ENCODE measurements around the gene GARRE1. TPM values are rescaled to one million over a fixed set of nuclear protein-coding genes. Genes with fewer than 3 reads are reported as not detected.
"Not testable (repeated sequence)": the region's sequence is repeated elsewhere in the genome, so short reads cannot be mapped to it uniquely, and the experiment has no call there.

GARRE1 gene, protein sequence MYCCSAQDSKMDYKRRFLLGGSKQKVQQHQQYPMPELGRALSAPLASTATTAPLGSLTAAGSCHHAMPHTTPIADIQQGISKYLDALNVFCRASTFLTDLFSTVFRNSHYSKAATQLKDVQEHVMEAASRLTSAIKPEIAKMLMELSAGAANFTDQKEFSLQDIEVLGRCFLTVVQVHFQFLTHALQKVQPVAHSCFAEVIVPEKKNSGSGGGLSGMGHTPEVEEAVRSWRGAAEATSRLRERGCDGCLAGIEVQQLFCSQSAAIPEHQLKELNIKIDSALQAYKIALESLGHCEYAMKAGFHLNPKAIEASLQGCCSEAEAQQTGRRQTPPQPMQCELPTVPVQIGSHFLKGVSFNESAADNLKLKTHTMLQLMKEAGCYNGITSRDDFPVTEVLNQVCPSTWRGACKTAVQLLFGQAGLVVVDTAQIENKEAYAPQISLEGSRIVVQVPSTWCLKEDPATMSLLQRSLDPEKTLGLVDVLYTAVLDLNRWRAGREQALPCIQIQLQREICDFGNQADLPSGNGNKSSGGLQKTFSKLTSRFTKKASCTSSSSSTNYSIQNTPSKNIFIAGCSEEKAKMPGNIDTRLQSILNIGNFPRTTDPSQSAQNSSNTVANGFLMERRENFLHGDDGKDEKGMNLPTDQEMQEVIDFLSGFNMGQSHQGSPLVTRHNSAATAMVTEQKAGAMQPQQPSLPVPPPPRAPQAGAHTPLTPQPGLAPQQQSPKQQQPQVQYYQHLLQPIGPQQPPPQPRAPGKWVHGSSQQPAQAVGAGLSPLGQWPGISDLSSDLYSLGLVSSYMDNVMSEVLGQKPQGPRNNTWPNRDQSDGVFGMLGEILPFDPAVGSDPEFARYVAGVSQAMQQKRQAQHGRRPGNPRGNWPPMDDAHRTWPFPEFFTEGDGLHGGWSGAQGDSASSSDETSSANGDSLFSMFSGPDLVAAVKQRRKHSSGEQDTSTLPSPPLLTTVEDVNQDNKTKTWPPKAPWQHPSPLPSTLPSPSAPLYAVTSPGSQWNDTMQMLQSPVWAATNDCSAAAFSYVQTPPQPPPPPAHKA (N-terminal part only)
- 22.1 and 22.8 TPM in 2 replicates for total RNA-seq (2014; rRNA removed; shearing (Covaris generic); ENCODE audit: low replicate concordance)

DNA sequence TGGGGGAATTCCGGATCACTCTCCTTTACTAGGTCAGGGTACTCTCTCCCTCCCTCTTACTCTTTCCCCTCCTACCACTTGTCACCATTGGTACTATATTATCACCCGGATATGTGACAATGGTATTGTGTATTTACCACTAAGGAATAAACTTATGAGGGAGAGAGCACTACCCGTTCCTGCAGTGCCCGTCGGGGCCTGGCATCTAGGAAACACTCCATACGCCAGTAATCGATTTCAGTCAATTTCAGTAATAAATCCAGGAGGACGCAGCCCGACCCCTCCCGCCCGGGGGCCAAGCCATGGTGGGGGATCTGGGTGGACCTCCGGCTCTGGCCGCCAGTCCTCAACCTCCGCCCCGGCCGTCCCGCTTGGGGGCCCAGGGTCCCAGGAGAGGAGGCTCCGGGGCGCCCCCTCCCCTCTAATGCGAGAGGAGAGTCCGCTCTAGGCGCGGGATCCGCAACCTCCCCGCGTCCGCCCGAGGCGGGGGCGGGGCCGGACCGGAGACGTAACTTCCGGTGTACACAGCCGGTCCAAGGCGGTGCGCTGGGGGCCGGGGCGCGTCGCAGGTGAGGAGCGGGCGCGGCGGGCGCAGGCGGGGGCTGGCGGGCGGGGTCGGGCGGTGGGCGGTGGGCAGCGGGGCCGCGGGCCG, at the start of gene GARRE1:
GARRE1 (plus strand) TSS at position 509 of the 652 bp plus-strand sequence. CDS start 45,920 bp downstream, outside the sequence.
- Histone ChIP-seq H3K4me1 (ENCODE audit: low read length) (peaks cover 22% of the 10 kb centered on the region), H3K79me2 (ENCODE audit: low read length) (peaks cover 47% of the 10 kb centered on the region), H3K9me3 (ENCODE audit: low read length) (no peaks in the 10 kb centered on the region), H3K9me2 (replicated peaks; ENCODE audit: insufficient read depth, low read length) (no peaks in the 10 kb centered on the region), H3K27ac (ENCODE audit: low read length) (peak within 1 kb of the TSS; percentile 55), H2AFZ (ENCODE audit: low read length) (peak within 1 kb of the TSS; percentile 98), H4K20me1 (ENCODE audit: insufficient read depth, low read depth, low read length) (no peaks in the 10 kb centered on the region), H3K36me3 (ENCODE audit: insufficient read depth, low read length) (no peaks in the 10 kb centered on the region), H3K4me2 (ENCODE audit: low read depth, low read length, poor library complexity, severe bottlenecking) (peak within 1 kb of the TSS; percentile 92), H3K4me3 (ENCODE audit: low read length) (peak within 1 kb of the TSS; percentile 92), H3K9ac (ENCODE audit: low read length) (peak within 1 kb of the TSS; percentile 92), H3K27me3 (ENCODE audit: low read length) (no peaks in the 10 kb centered on the region)
- DNase-seq, result peak; percentile 93

DNA sequence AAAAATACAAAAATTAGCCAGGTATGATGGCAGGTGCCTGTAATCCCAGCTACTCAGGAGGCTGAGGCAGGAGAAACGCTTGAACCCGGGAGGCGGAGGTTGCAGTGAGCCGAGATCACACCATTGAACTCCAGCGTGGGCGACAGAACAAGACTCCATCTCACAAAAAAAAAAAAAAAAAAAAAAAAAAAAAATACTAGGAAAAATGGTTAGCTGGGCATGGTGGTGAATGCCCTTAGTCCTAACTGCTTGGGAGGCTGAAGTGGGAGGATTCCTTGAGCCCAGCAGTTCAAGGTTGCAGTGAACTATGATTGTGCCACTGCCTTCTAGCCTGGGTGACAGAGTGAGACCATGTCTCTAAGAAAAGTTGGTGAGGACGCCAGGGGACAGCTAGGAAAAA, 49.0 kb upstream of the GARRE1 start:
- not testable (repeated sequence) for H3K27ac ChIP-seq (ENCODE audit: low read length); H4K20me1 ChIP-seq (ENCODE audit: insufficient read depth, low read depth, low read length); H3K9me3 ChIP-seq (ENCODE audit: low read length); H3K9ac ChIP-seq (ENCODE audit: low read length); H3K4me3 ChIP-seq (ENCODE audit: low read length); H2AFZ ChIP-seq (ENCODE audit: low read length); DNase-seq; H3K4me2 ChIP-seq (ENCODE audit: low read depth, low read length, poor library complexity, severe bottlenecking); H3K9me2 ChIP-seq (replicated peaks; ENCODE audit: insufficient read depth, low read length); H3K27me3 ChIP-seq (ENCODE audit: low read length)
- H3K4me1 ChIP-seq (ENCODE audit: low read length), result peaks cover 18% of the 10 kb centered on the region
- H3K36me3 ChIP-seq (ENCODE audit: insufficient read depth, low read length), result peaks cover 47% of the 10 kb centered on the region
- peaks cover 68% of the 10 kb centered on the region for H3K79me2 ChIP-seq (ENCODE audit: low read length)

DNA sequence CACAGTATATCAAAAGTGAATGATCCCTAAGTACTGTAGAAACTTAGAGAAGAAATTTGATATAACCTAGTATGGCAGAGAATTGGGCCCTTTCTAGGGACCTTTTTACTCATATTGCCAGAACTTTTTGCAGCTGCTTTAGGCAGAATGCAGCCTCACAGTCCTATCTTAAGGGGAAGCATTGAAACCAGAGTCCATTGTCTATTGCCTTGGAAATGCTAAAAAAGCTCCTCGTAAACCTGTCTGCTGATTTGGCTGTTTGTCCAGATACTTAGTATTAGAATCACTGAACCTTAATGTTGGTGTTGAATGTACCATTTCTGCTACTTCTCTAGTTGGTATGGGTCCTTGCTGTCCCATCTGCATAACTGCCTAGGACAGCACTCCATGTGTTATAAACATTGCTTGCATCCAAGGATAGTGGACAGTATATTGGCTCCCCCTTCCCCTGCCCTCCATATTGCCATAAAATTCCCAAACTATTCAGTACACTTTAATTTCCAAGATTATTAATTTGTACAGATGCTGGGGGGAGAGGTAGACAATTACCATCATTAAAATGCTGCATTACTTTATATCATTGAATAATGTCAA, 46.0 kb upstream of the GARRE1 start:
- Histone ChIP-seq H3K4me2 (ENCODE audit: low read depth, low read length, poor library complexity, severe bottlenecking) (no peak overlapping the region), H3K27me3 (ENCODE audit: low read length) (no peaks in the 10 kb centered on the region), H4K20me1 (ENCODE audit: insufficient read depth, low read depth, low read length) (no peaks in the 10 kb centered on the region; the same call in 1 of the 2 replicates), H3K27ac (ENCODE audit: low read length) (no peak overlapping the region), H3K9me3 (ENCODE audit: low read length) (no peaks in the 10 kb centered on the region), H3K36me3 (ENCODE audit: insufficient read depth, low read length) (peaks cover 42% of the 10 kb centered on the region; the same call in 1 of the 2 replicates), H3K79me2 (ENCODE audit: low read length) (peaks cover 66% of the 10 kb centered on the region), H3K9ac (ENCODE audit: low read length) (no peak overlapping the region), H2AFZ (ENCODE audit: low read length) (no peak overlapping the region), H3K9me2 (replicated peaks; ENCODE audit: insufficient read depth, low read length) (no peaks in the 10 kb centered on the region), H3K4me3 (ENCODE audit: low read length) (no peak overlapping the region), H3K4me1 (ENCODE audit: low read length) (peaks cover 6% of the 10 kb centered on the region)
- DNase-seq, result no peak

DNA sequence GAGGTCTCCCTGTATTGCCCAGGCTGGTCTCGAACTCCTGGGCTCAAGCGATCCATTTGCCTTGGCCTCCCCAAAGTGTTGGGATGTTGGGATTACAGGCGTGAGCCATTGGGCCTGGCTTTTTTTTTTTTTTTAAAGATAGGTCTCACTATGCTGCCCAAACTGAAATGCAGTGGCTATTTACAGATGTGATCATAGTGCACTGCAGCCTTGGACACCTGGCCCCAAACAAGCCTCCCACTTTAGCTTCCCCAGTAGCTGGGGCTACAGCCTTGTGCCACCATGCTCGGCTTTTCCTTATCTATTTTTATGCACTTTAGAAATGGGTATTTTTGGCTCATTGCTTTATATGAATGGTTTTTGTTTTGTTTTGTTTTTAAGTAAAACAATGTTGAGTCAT, 44.6 kb upstream of the GARRE1 start:
- Histone ChIP-seq H3K4me1 (ENCODE audit: low read length) (no peaks in the 10 kb centered on the region), H3K9ac (ENCODE audit: low read length) (no peak overlapping the region), H3K36me3 (ENCODE audit: insufficient read depth, low read length) (peaks cover 34% of the 10 kb centered on the region; the same call in 1 of the 2 replicates), H3K4me3 (ENCODE audit: low read length) (no peak overlapping the region), H2AFZ (ENCODE audit: low read length) (no peak overlapping the region), H3K9me2 (replicated peaks; ENCODE audit: insufficient read depth, low read length) (no peaks in the 10 kb centered on the region), H4K20me1 (ENCODE audit: insufficient read depth, low read depth, low read length) (no peaks in the 10 kb centered on the region; the same call in 1 of the 2 replicates), H3K27ac (ENCODE audit: low read length) (no peak overlapping the region), H3K4me2 (ENCODE audit: low read depth, low read length, poor library complexity, severe bottlenecking) (no peak overlapping the region), H3K27me3 (ENCODE audit: low read length) (no peaks in the 10 kb centered on the region), H3K79me2 (ENCODE audit: low read length) (peaks cover 66% of the 10 kb centered on the region), H3K9me3 (ENCODE audit: low read length) (no peaks in the 10 kb centered on the region)
- no peak for DNase-seq

DNA sequence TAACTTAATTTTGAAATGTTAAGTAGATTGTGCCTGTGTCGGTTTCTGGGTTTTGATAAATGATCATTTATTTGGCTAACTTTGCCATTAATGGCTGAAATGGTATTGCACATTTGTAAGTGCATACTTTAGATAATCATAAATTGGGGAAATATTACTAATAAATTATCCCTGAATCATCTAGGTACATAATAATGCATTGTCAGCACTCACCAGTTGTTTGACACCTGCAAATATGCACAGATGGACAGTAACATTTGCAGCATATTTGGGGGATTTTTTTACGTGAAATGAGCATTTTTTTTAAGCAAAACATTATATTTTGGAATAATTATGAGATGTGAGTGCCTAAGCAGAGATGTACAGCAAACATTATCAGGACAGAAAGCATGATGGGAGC, 41.1 kb upstream of the GARRE1 start:
- no peaks in the 10 kb centered on the region for H3K27me3 ChIP-seq (ENCODE audit: low read length)
- H3K79me2 ChIP-seq (ENCODE audit: low read length), result peaks cover 65% of the 10 kb centered on the region
- peaks cover 29% of the 10 kb centered on the region; the same call in 1 of the 2 replicates for H3K36me3 ChIP-seq (ENCODE audit: insufficient read depth, low read length)
- H3K9me2 ChIP-seq (replicated peaks; ENCODE audit: insufficient read depth, low read length), result no peaks in the 10 kb centered on the region
- H4K20me1 ChIP-seq (ENCODE audit: insufficient read depth, low read depth, low read length), result no peaks in the 10 kb centered on the region; the same call in 1 of the 2 replicates
- no peak overlapping the region for H3K4me2 ChIP-seq (ENCODE audit: low read depth, low read length, poor library complexity, severe bottlenecking)
- no peak overlapping the region for H2AFZ ChIP-seq (ENCODE audit: low read length)
- H3K9me3 ChIP-seq (ENCODE audit: low read length), result no peaks in the 10 kb centered on the region
- no peak overlapping the region for H3K27ac ChIP-seq (ENCODE audit: low read length)
- no peaks in the 10 kb centered on the region for H3K4me1 ChIP-seq (ENCODE audit: low read length)
- no peak for DNase-seq
- no peak overlapping the region for H3K9ac ChIP-seq (ENCODE audit: low read length)
- no peak overlapping the region for H3K4me3 ChIP-seq (ENCODE audit: low read length)

DNA sequence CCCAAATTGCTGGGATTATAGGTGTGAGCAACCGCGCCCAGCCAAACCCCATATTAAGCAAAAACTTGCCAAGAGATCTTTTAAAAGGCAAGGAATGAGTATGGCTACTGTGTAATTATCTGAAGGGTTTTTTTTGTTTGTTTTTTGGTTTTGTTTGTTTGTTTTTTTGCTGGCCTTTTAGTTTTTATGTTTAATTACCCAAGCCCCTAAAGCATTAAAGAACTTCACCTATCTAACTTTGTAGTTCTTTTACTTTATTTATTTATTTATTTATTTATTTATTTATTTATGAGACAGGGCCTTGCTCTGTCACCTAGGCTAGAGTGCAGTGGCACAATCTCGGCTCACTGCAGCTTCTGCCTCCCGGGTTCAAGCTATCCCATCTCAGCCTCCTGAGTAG, 40.3 kb upstream of the GARRE1 start:
- H3K9me2 ChIP-seq (replicated peaks; ENCODE audit: insufficient read depth, low read length), result no peaks in the 10 kb centered on the region
- H3K27me3 ChIP-seq (ENCODE audit: low read length), result no peaks in the 10 kb centered on the region
- H3K9me3 ChIP-seq (ENCODE audit: low read length), result no peaks in the 10 kb centered on the region
- no peak overlapping the region for H3K4me2 ChIP-seq (ENCODE audit: low read depth, low read length, poor library complexity, severe bottlenecking)
- DNase-seq, result no peak
- no peak overlapping the region for H3K9ac ChIP-seq (ENCODE audit: low read length)
- no peak overlapping the region for H3K27ac ChIP-seq (ENCODE audit: low read length)
- H3K4me1 ChIP-seq (ENCODE audit: low read length), result no peaks in the 10 kb centered on the region
- H3K79me2 ChIP-seq (ENCODE audit: low read length), result peaks cover 65% of the 10 kb centered on the region
- peaks cover 23% of the 10 kb centered on the region; the same call in 1 of the 2 replicates for H3K36me3 ChIP-seq (ENCODE audit: insufficient read depth, low read length)
- H4K20me1 ChIP-seq (ENCODE audit: insufficient read depth, low read depth, low read length), result no peaks in the 10 kb centered on the region; the same call in 1 of the 2 replicates
- no peak overlapping the region for H2AFZ ChIP-seq (ENCODE audit: low read length)
- H3K4me3 ChIP-seq (ENCODE audit: low read length), result no peak overlapping the region

DNA sequence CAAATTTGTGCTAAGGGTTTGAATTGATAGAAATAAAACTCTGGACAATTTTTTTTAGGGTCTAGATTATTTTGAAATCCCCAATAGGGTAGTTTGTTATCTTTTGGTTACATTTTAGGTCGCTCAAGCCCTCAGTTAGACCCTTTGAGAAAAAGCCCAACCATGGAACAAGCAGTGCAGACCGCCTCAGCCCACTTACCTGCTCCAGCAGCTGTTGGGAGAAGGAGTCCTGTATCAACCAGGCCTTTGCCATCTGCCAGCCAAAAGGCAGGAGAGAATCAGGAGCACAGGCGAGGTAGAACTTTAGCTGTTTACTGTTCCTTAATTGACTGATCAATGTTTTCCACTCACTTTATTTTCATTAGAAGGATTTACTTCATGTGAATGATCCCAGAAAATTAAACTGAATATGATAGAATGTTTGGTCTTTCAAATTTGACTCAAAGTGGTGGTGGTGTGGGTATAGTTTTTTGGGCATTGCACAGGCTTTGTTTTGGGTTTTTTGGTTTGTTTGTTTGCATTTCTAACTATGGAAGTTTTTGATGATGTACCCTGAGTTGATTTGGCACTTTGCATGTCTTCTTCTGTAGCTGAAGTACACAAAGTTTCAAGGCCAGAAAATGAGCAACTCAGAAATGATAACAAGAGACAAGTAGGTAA, 39.2 kb upstream of the GARRE1 start:
- Histone ChIP-seq H3K4me2 (ENCODE audit: low read depth, low read length, poor library complexity, severe bottlenecking) (no peak overlapping the region), H4K20me1 (ENCODE audit: insufficient read depth, low read depth, low read length) (no peaks in the 10 kb centered on the region; the same call in 1 of the 2 replicates), H2AFZ (ENCODE audit: low read length) (no peak overlapping the region), H3K36me3 (ENCODE audit: insufficient read depth, low read length) (peaks cover 23% of the 10 kb centered on the region; the same call in 1 of the 2 replicates), H3K79me2 (ENCODE audit: low read length) (peaks cover 69% of the 10 kb centered on the region), H3K4me3 (ENCODE audit: low read length) (no peak overlapping the region), H3K9ac (ENCODE audit: low read length) (no peak overlapping the region), H3K27me3 (ENCODE audit: low read length) (no peaks in the 10 kb centered on the region), H3K4me1 (ENCODE audit: low read length) (no peaks in the 10 kb centered on the region), H3K9me2 (replicated peaks; ENCODE audit: insufficient read depth, low read length) (no peaks in the 10 kb centered on the region), H3K27ac (ENCODE audit: low read length) (0 out of 2 replicates have a peak overlapping the region, but pooled peaks have one; percentile 23), H3K9me3 (ENCODE audit: low read length) (no peaks in the 10 kb centered on the region)
- no peak for DNase-seq
